ENCODE measurements around the gene CYFIP1.

The CYFIP1 gene

DNA sequence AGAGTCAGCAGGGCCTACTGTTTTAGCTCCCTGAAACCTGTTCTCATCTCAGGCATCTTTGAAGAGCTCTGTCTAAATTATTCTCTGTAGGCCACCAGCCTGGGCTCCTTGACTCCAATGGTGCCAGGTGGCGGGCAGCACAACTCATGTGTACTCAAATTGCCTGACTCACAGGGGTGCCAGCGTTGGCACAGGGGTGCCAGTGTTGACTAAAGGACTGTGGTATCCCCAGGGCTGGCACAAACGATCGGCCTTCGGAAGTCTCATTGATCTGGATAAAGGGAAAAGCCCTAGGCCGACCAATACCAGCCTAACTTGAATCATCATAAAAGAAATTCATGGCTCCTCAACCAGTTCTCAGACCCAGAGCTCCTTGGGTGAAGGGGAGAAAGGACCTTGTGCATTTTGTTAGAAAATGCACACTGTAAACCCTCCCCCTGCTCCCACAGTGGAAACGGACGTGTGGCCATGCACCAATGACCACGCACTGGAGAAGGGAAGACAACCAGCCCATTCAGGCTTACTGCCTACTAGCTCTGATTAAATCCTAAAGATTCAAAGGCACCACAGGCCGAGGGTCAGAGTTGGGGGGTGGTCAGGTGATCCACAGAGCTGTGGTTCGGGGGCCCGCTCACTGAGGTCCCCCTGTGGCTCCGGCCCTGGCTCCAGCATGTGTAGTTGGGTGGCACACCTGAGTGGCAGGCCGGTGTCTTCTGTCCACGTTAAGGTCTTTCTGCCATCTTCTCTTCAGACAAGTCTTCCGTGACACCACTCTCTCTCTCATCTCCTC, 72.8 kb downstream of the CYFIP1 start:
- intact Hi-C loops (cut with DNase I; ENCODE audit: low total_unique reads), result no loop called here
- Histone ChIP-seq H3K9me3 (no peaks in the 10 kb centered on the region), H3K27me3 (no peaks in the 10 kb centered on the region), H3K27ac (no peak overlapping the region), H3K36me3 (peaks cover 76 to 95% (median 86%) of the 10 kb centered on the region in 3 donors), H3K4me1 (no peaks in the 10 kb centered on the region), H3K4me3 (no peak overlapping the region)
- TF ChIP-seq, protein P1, sequence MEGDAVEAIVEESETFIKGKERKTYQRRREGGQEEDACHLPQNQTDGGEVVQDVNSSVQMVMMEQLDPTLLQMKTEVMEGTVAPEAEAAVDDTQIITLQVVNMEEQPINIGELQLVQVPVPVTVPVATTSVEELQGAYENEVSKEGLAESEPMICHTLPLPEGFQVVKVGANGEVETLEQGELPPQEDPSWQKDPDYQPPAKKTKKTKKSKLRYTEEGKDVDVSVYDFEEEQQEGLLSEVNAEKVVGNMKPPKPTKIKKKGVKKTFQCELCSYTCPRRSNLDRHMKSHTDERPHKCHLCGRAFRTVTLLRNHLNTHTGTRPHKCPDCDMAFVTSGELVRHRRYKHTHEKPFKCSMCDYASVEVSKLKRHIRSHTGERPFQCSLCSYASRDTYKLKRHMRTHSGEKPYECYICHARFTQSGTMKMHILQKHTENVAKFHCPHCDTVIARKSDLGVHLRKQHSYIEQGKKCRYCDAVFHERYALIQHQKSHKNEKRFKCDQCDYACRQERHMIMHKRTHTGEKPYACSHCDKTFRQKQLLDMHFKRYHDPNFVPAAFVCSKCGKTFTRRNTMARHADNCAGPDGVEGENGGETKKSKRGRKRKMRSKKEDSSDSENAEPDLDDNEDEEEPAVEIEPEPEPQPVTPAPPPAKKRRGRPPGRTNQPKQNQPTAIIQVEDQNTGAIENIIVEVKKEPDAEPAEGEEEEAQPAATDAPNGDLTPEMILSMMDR (IDR thresholded peaks at IDR 0.05), result no peak
- no peak for DNase-seq

DNA sequence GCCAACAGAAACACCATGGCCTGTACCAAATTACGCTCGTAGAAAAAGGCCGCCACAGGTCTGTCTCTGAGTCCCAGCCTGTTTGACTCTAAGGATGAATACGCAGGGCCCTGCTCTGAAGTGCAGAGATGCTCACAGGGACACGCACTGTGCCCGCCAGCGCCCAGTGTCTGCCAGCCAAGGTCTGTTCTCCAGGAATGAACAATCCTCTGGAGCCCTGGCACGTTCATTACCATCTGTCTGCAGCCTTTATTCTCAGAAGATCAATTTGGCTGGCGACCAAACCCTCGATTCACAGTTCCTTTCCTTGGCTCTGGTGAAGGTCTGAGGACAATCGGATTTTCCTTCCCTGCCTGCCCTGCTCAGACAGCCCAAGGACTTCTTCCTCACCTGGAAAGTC, 75.4 kb downstream of the CYFIP1 start:
- peaks cover 53 to 95% (median 83%) of the 10 kb centered on the region in 3 donors for H3K36me3 ChIP-seq
- TF ChIP-seq, protein P1 (IDR thresholded peaks at IDR 0.05), result no peak
- no peak overlapping the region for H3K27ac ChIP-seq
- no peaks in the 10 kb centered on the region for H3K9me3 ChIP-seq
- intact Hi-C loops (cut with DNase I; ENCODE audit: low total_unique reads), result no loop called here
- no peaks in the 10 kb centered on the region for H3K4me1 ChIP-seq
- no peaks in the 10 kb centered on the region for H3K27me3 ChIP-seq
- DNase-seq, result no peak
- H3K4me3 ChIP-seq, result no peak overlapping the region

DNA sequence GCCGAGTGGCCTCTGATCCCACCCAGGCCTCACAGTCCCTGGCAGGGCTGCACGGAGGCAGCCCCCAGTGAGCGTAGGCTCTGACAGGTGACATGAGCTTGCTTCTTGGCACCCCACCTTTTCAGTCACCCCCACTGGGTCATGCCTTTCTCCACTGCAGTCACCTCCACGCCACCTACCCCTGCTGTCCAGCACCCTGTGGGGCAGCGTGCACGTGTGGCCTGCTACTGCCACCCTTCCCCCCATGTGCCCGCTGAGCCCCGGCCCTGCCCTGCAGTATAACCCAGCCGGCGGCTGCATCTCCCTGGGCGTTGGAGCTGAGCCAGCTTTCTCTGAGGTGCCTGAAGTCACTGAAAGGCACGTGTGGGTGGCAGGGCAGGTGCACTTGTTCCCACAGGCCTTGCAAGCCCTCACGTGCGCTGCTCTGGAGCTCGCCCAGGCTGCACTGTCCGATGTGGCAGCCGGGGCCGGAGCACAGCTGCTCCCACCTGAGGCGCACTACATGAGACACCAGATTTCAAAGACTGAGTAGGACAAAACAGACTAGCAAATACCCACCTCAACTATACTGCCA, 76.1 kb downstream of the CYFIP1 start:
- intact Hi-C loops (cut with DNase I; ENCODE audit: low total_unique reads), result no loop called here
- TF ChIP-seq, protein P1 (IDR thresholded peaks at IDR 0.05), result no peak
- Histone ChIP-seq H3K9me3 (no peaks in the 10 kb centered on the region), H3K27me3 (no peaks in the 10 kb centered on the region), H3K36me3 (peaks cover 49 to 95% (median 80%) of the 10 kb centered on the region in 3 donors), H3K4me3 (no peak overlapping the region), H3K4me1 (no peaks in the 10 kb centered on the region), H3K27ac (no peak overlapping the region)
- no peak for DNase-seq

DNA sequence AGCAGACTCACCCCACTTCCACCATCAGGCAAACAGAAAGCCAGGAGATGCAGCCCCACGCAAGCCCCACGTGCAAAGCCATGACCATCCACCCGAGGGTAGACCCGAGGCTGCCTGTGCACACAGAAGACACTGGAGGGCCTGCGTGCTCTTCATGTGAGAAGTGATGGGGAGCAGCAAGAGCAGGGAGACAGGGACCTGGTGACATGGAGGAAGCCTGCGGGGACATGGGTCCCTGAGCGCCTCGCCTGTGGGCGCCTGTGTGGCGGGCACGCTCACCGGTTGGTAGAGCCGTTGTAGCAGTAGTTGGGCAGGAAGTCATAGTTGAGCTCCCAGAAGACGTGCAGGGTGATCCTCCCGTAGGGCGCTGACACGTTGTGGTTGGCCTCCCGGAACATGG, 76.7 kb downstream of the CYFIP1 start:
- H3K27me3 ChIP-seq, result no peaks in the 10 kb centered on the region
- TF ChIP-seq, protein P1 (IDR thresholded peaks at IDR 0.05), result no peak
- H3K36me3 ChIP-seq, result peaks cover 47 to 95% (median 74%) of the 10 kb centered on the region in 3 donors
- H3K27ac ChIP-seq, result no peak overlapping the region
- H3K9me3 ChIP-seq, result no peaks in the 10 kb centered on the region
- no peaks in the 10 kb centered on the region for H3K4me1 ChIP-seq
- intact Hi-C loops (cut with DNase I; ENCODE audit: low total_unique reads), result no loop called here
- H3K4me3 ChIP-seq, result no peak overlapping the region
- DNase-seq, result no peak

DNA sequence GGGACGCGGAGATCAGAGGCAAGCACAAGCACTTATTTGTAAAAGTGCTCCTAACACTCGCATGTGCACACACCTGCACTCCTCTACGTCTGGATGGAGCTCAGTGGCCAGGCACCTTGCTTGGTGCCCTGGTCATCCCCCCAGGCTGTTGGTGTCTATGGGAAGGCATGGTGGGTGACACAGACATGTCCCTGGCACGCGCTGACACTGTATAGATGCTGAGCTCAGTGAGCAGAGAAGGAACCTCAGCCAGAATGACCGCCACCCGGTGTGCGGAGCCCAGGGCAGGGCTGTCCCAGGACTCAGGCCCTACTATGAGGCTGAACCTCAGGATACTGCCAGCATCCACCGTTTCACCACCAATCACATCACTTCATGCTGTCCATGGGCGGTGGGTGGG, 77.2 kb downstream of the CYFIP1 start:
- no peak for DNase-seq
- TF ChIP-seq, protein P1 (IDR thresholded peaks at IDR 0.05), result no peak
- intact Hi-C loops (cut with DNase I; ENCODE audit: low total_unique reads), result no loop called here
- Histone ChIP-seq H3K36me3 (peaks cover 43 to 94% (median 70%) of the 10 kb centered on the region in 3 donors), H3K4me1 (no peaks in the 10 kb centered on the region), H3K27me3 (no peaks in the 10 kb centered on the region), H3K27ac (no peak overlapping the region), H3K4me3 (no peak overlapping the region), H3K9me3 (no peaks in the 10 kb centered on the region)
